WTC11 (cell line): ENCODE data around the gene UFSP2. TPM values are rescaled to one million over a fixed set of nuclear protein-coding genes. Genes with fewer than 3 reads are reported as not detected.

Experiments
- ATAC-seq: fragments of 200-7000 bp; cut with Tn5 transposase; 2 replicates; pipeline ENCODE4 v1.10.0; 2021; ENCODE audit warnings: mild to moderate bottlenecking, moderate library complexity
- CTCF ChIA-PET: fragments of 300-600 bp; sonication (Branson Sonifier 250); formaldehyde crosslinking; loops from one replicate; lab custom pipeline; 2021; ENCODE audit warnings: antibody characterized with exemption; lab: Charles Lee
- POLR2A ChIA-PET: fragments of 350-600 bp; sonication (Branson Sonifier 250); formaldehyde crosslinking; loops from one replicate; lab custom pipeline; 2021; ENCODE audit warnings: antibody characterized with exemption; lab: Charles Lee
- DNase-seq: peaks from one replicate; pipeline ENCODE4 v3.0.0; 2021; ENCODE audit warnings: low spot score
- H3K27ac Mint-ChIP-seq: 2 replicates; pipeline ENCODE4 v1.8.0; 2021; ENCODE audit warnings: mixed read lengths
- H3K27me3 Mint-ChIP-seq: 2 replicates; pipeline ENCODE4 v1.8.0; 2021; ENCODE audit warnings: low read depth, mild to moderate bottlenecking, moderate library complexity, mixed read lengths
- H3K36me3 Mint-ChIP-seq: 2 replicates; pipeline ENCODE4 v1.8.0; 2021; ENCODE audit warnings: mixed read lengths
- H3K4me1 Mint-ChIP-seq: 2 replicates; pipeline ENCODE4 v1.8.0; 2022; ENCODE audit warnings: mixed read lengths
- H3K4me3 Mint-ChIP-seq: 2 replicates; pipeline ENCODE4 v1.8.0; 2021; ENCODE audit warnings: mild to moderate bottlenecking, moderate library complexity, mixed read lengths
- H3K9me3 Mint-ChIP-seq: 2 replicates; pipeline ENCODE4 v1.8.0; 2021; ENCODE audit warnings: mixed read lengths
- ATF2 ChIP-seq: sonication (generic); formaldehyde crosslinking; IDR thresholded peaks from 2 replicates; pipeline ENCODE4 v1.8.1; 2022; ENCODE audit warnings: low read depth, missing genetic modification reagents, borderline replicate concordance
- EMX1 ChIP-seq: fragments of 250-450 bp; sonication (Bioruptor Pico); IDR thresholded peaks from 2 replicates; pipeline ENCODE4 v1.8.0; 2021; ENCODE audit warnings: mild to moderate bottlenecking
- ESRRA ChIP-seq: sonication (generic); formaldehyde crosslinking; IDR thresholded peaks from 2 replicates; pipeline ENCODE4 v1.8.1; 2022; ENCODE audit warnings: mild to moderate bottlenecking, missing genetic modification reagents, borderline replicate concordance
- FOXK1 ChIP-seq: sonication (generic); formaldehyde crosslinking; IDR thresholded peaks from 2 replicates; pipeline ENCODE4 v1.8.0; 2022; ENCODE audit warnings: mild to moderate bottlenecking, moderate library complexity, missing genetic modification reagents
- JAZF1 ChIP-seq: fragments of 250-450 bp; sonication (Bioruptor Pico); IDR thresholded peaks from 2 replicates; pipeline ENCODE4 v1.9.0; 2021; ENCODE audit warnings: moderate library complexity, mild to moderate bottlenecking, inconsistent platforms
- KAT7 ChIP-seq: sonication (generic); formaldehyde crosslinking; IDR thresholded peaks from 2 replicates; pipeline ENCODE4 v1.8.1; 2023; ENCODE audit warnings: missing genetic modification reagents, mild to moderate bottlenecking, borderline replicate concordance
- MLX ChIP-seq: sonication (generic); formaldehyde crosslinking; IDR thresholded peaks from 2 replicates; pipeline ENCODE4 v1.8.1; 2023; ENCODE audit warnings: mild to moderate bottlenecking, missing genetic modification reagents, moderate library complexity
- NR3C1 ChIP-seq: sonication (generic); formaldehyde crosslinking; conservative IDR thresholded peaks from 2 replicates; pipeline ENCODE4 v1.8.1; 2023; ENCODE audit warnings: low read depth, mild to moderate bottlenecking, missing genetic modification reagents
- RORB ChIP-seq: fragments of 250-450 bp; sonication (Bioruptor Pico); IDR thresholded peaks from 2 replicates; pipeline ENCODE4 v1.9.0; 2021; ENCODE audit warnings: mild to moderate bottlenecking
- SMAD3 ChIP-seq: sonication (generic); formaldehyde crosslinking; IDR thresholded peaks from 2 replicates; pipeline ENCODE4 v1.8.0; 2022; ENCODE audit warnings: missing genetic modification reagents, mild to moderate bottlenecking, borderline replicate concordance
- ZNF121 ChIP-seq: sonication (generic); formaldehyde crosslinking; IDR thresholded peaks from 2 replicates; pipeline ENCODE4 v1.8.0; 2023; ENCODE audit warnings: missing genetic modification reagents
- ZNF532 ChIP-seq: fragments of 250-450 bp; sonication (Bioruptor Pico); IDR thresholded peaks from 2 replicates; pipeline ENCODE4 v1.9.0; 2021; ENCODE audit warnings: mild to moderate bottlenecking, borderline replicate concordance
- total RNA-seq: library from RNA; stranded (reverse); gene quantifications from 3 replicates; pipeline ENCODE4 v1.2.3, GENCODE V29; 2021
- TF ChIP-seq, protein P1 (sequence below): sonication (generic); formaldehyde crosslinking; IDR thresholded peaks from 2 replicates; pipeline ENCODE4 v1.8.1; 2022; ENCODE audit warnings: mild to moderate bottlenecking, missing genetic modification reagents, moderate library complexity, borderline replicate concordance
- TF ChIP-seq, protein P2 (sequence below): sonication (generic); formaldehyde crosslinking; conservative IDR thresholded peaks from 2 replicates; pipeline ENCODE4 v1.8.1; 2022; ENCODE audit warnings: mild to moderate bottlenecking, missing genetic modification reagents
- TF ChIP-seq, protein P3 (sequence below): fragments of 250-450 bp; sonication (Bioruptor Pico); IDR thresholded peaks from 2 replicates; pipeline ENCODE4 v2.1.2; 2022; ENCODE audit warnings: mild to moderate bottlenecking, moderate library complexity
- TF ChIP-seq, protein P4 (sequence below): fragments of 250-450 bp; sonication (Bioruptor Pico); conservative IDR thresholded peaks from 2 replicates; pipeline ENCODE4 v1.9.0; 2021; ENCODE audit warnings: mild to moderate bottlenecking
- TF ChIP-seq, protein P5 (sequence below): sonication (generic); formaldehyde crosslinking; IDR thresholded peaks from 2 replicates; pipeline ENCODE4 v1.8.1; 2023; ENCODE audit warnings: mild to moderate bottlenecking, missing genetic modification reagents, borderline replicate concordance

The UFSP2 gene
- total RNA-seq, 1 experiment from 2014 or later: 30.8 TPM

- no peak overlapping the region for H3K27ac Mint-ChIP-seq
- ATAC-seq: no peak
- no peaks in the 10 kb centered on the region for H3K36me3 Mint-ChIP-seq
- no peak for DNase-seq
- H3K27me3 Mint-ChIP-seq: no peaks in the 10 kb centered on the region
- POLR2A ChIA-PET: interaction anchor here (0.6 kb wide), 1 partner anchor 302 kb away, joined by 3 read pairs; no protein-coding TSS in a partner anchor
- H3K9me3 Mint-ChIP-seq: peaks cover 18% of the 10 kb centered on the region
- no peak overlapping the region for H3K4me3 Mint-ChIP-seq
- H3K4me1 Mint-ChIP-seq: peaks cover 3% of the 10 kb centered on the region; the same call in 1 of the 2 replicates
- TF ChIP-seq, protein P1, sequence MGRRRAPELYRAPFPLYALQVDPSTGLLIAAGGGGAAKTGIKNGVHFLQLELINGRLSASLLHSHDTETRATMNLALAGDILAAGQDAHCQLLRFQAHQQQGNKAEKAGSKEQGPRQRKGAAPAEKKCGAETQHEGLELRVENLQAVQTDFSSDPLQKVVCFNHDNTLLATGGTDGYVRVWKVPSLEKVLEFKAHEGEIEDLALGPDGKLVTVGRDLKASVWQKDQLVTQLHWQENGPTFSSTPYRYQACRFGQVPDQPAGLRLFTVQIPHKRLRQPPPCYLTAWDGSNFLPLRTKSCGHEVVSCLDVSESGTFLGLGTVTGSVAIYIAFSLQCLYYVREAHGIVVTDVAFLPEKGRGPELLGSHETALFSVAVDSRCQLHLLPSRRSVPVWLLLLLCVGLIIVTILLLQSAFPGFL (CRISPR knock-in tag): no peak
- TF ChIP-seq EMX1 (CRISPR knock-in tag): no peak
- TF ChIP-seq, protein P2, sequence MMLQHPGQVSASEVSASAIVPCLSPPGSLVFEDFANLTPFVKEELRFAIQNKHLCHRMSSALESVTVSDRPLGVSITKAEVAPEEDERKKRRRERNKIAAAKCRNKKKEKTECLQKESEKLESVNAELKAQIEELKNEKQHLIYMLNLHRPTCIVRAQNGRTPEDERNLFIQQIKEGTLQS (CRISPR knock-in tag): no peak
- TF ChIP-seq, protein P3, sequence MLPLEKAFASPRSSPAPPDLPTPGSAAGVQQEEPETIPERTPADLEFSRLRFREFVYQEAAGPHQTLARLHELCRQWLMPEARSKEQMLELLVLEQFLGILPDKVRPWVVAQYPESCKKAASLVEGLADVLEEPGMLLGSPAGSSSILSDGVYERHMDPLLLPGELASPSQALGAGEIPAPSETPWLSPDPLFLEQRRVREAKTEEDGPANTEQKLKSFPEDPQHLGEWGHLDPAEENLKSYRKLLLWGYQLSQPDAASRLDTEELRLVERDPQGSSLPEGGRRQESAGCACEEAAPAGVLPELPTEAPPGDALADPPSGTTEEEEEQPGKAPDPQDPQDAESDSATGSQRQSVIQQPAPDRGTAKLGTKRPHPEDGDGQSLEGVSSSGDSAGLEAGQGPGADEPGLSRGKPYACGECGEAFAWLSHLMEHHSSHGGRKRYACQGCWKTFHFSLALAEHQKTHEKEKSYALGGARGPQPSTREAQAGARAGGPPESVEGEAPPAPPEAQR (CRISPR knock-in tag): no peak
- TF ChIP-seq ZNF532 (CRISPR knock-in tag): no peak
- TF ChIP-seq ESRRA: no peak
- no peak for TF ChIP-seq NR3C1 (CRISPR knock-in tag)
- TF ChIP-seq JAZF1 (CRISPR knock-in tag): no peak
- TF ChIP-seq FOXK1 (CRISPR knock-in tag): no peak
- TF ChIP-seq KAT7 (CRISPR knock-in tag): no peak
- no peak for TF ChIP-seq MLX
- TF ChIP-seq, all 79 proteins: peak for 0
- CTCF ChIA-PET: interaction anchor here (1.1 kb wide), 1 partner anchor 219 kb away, joined by 4 read pairs; no protein-coding TSS in a partner anchor
Observed at GRCh38 chr4:185379326-185380295, 46.2 kb downstream of the UFSP2 start.

- H3K36me3 Mint-ChIP-seq: no peaks in the 10 kb centered on the region
- ATAC-seq: no peak
- DNase-seq: no peak
- H3K27ac Mint-ChIP-seq: no peak overlapping the region
- no peaks in the 10 kb centered on the region for H3K27me3 Mint-ChIP-seq
- no peak overlapping the region for H3K4me3 Mint-ChIP-seq
- ChIA-PET POLR2A (no interaction called here), CTCF (interaction anchor here (0.6 kb wide), 1 partner anchor 97 kb away, joined by 4 read pairs; no protein-coding TSS in a partner anchor)
- peaks cover 14% of the 10 kb centered on the region for H3K9me3 Mint-ChIP-seq
- H3K4me1 Mint-ChIP-seq: no peaks in the 10 kb centered on the region
- TF ChIP-seq SMAD3 (CRISPR knock-in tag): no peak
- TF ChIP-seq, protein P4, sequence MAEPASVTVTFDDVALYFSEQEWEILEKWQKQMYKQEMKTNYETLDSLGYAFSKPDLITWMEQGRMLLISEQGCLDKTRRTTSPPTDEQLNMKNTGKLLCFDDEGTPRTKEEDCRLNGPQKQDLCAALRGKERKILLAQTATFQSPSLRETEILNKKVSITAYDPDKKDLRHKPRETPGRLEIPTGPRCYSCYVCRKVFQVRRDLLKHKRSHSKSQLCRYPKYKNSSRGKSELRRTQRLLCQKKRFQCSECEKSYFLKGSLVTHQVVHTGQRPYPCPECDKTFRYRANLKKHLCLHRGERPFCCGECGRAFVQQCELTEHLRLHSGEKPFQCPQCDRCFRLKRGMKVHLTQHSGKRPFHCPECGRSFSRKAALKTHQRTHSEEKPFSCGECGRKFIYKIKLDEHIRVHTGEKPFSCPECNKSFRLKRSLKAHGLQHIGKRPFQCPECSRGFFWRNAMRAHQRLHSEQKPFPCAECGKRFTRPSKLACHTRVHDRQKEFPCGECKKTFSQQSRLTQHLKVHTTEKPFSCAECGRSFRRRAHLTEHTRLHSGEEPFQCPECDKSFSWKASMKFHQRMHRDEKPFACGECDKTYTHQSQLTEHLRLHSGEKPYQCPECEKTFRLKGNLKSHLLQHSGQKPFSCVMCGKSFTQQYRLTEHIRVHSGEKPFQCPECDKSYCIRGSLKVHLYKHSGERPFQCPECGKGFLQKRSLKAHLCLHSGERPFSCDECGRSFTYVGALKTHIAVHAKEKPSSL (CRISPR knock-in tag): no peak
- no peak for TF ChIP-seq RORB
- TF ChIP-seq, protein P5, sequence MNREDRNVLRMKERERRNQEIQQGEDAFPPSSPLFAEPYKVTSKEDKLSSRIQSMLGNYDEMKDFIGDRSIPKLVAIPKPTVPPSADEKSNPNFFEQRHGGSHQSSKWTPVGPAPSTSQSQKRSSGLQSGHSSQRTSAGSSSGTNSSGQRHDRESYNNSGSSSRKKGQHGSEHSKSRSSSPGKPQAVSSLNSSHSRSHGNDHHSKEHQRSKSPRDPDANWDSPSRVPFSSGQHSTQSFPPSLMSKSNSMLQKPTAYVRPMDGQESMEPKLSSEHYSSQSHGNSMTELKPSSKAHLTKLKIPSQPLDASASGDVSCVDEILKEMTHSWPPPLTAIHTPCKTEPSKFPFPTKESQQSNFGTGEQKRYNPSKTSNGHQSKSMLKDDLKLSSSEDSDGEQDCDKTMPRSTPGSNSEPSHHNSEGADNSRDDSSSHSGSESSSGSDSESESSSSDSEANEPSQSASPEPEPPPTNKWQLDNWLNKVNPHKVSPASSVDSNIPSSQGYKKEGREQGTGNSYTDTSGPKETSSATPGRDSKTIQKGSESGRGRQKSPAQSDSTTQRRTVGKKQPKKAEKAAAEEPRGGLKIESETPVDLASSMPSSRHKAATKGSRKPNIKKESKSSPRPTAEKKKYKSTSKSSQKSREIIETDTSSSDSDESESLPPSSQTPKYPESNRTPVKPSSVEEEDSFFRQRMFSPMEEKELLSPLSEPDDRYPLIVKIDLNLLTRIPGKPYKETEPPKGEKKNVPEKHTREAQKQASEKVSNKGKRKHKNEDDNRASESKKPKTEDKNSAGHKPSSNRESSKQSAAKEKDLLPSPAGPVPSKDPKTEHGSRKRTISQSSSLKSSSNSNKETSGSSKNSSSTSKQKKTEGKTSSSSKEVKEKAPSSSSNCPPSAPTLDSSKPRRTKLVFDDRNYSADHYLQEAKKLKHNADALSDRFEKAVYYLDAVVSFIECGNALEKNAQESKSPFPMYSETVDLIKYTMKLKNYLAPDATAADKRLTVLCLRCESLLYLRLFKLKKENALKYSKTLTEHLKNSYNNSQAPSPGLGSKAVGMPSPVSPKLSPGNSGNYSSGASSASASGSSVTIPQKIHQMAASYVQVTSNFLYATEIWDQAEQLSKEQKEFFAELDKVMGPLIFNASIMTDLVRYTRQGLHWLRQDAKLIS (CRISPR knock-in tag): no peak
- TF ChIP-seq ATF2 (CRISPR knock-in tag): no peak
- no peak for TF ChIP-seq ZNF121 (CRISPR knock-in tag)
Observed at GRCh38 chr4:185378264-185378663, 47.5 kb downstream of the UFSP2 start.
